ENCODE data around the gene EDEM3.
"Not testable (repeated sequence)": the region's sequence is repeated elsewhere in the genome, so short reads cannot be mapped to it uniquely, and the experiment has no call there.

EDEM3 gene

GRCh38 chr1:184770181-184770979 is 15.7 kb upstream of the EDEM3 start:
- DNase-seq (ENCODE audit: low read depth): no peak

- no peak for DNase-seq (ENCODE audit: low read depth)
Observed at GRCh38 chr1:184769241-184769640, 14.6 kb upstream of the EDEM3 start.

GRCh38 chr1:184768467-184768866 is 13.8 kb upstream of the EDEM3 start:
- DNase-seq (ENCODE audit: low read depth): no peak

GRCh38 chr1:184767591-184767990 is 12.9 kb upstream of the EDEM3 start:
- DNase-seq (ENCODE audit: low read depth): no peak

- no peak for DNase-seq (ENCODE audit: low read depth)
Observed at GRCh38 chr1:184764483-184764882, 9.8 kb upstream of the EDEM3 start.

- not testable (repeated sequence) for DNase-seq (ENCODE audit: low read depth)
Observed at GRCh38 chr1:184763520-184763919, 8.9 kb upstream of the EDEM3 start.

GRCh38 chr1:184761969-184762485 is 7.4 kb upstream of the EDEM3 start:
- no peak for DNase-seq (ENCODE audit: low read depth)

- no peak for DNase-seq (ENCODE audit: low read depth)
Observed at GRCh38 chr1:184759651-184760050, 5.0 kb upstream of the EDEM3 start.

- DNase-seq (ENCODE audit: low read depth): no peak
Observed at GRCh38 chr1:184759112-184759511, 4.5 kb upstream of the EDEM3 start.

GRCh38 chr1:184757891-184758290 is 3.2 kb upstream of the EDEM3 start:
- DNase-seq (ENCODE audit: low read depth): no peak

GRCh38 chr1:184757406-184757805 is 2.7 kb upstream of the EDEM3 start:
- no peak for DNase-seq (ENCODE audit: low read depth)

GRCh38 chr1:184755226-184756065 is 788 bp upstream of the EDEM3 start:
- DNase-seq (ENCODE audit: low read depth): no peak

- DNase-seq (ENCODE audit: low read depth): no peak
Observed at GRCh38 chr1:184753608-184754475, 816 bp downstream of the EDEM3 start.

- no peak for DNase-seq (ENCODE audit: low read depth)
Observed at GRCh38 chr1:184753117-184753516, 1.5 kb downstream of the EDEM3 start.

GRCh38 chr1:184752656-184753055 is 2.0 kb downstream of the EDEM3 start:
- DNase-seq (ENCODE audit: low read depth): no peak

- no peak for DNase-seq (ENCODE audit: low read depth)
Observed at GRCh38 chr1:184748740-184749139, 5.9 kb downstream of the EDEM3 start.

- no peak for DNase-seq (ENCODE audit: low read depth)
Observed at GRCh38 chr1:184747089-184747955, 7.3 kb downstream of the EDEM3 start.

GRCh38 chr1:184745929-184746638 is 8.6 kb downstream of the EDEM3 start:
- no peak for DNase-seq (ENCODE audit: low read depth)

GRCh38 chr1:184745110-184745509 is 9.5 kb downstream of the EDEM3 start:
- DNase-seq (ENCODE audit: low read depth): no peak

GRCh38 chr1:184743062-184743756 is 11.4 kb downstream of the EDEM3 start:
- no peak for DNase-seq (ENCODE audit: low read depth)

All from stimulated activated CD8-positive, alpha-beta memory T cell treated with anti-CD3 and anti-CD28 coated beads, Interleukin-12 subunit alpha, Interleukin-12 subunit beta, amount 100 ng/mL, for 1 hour (primary cell).